ENCODE data around the gene IFNLR1.

IFNLR1 gene

DNA sequence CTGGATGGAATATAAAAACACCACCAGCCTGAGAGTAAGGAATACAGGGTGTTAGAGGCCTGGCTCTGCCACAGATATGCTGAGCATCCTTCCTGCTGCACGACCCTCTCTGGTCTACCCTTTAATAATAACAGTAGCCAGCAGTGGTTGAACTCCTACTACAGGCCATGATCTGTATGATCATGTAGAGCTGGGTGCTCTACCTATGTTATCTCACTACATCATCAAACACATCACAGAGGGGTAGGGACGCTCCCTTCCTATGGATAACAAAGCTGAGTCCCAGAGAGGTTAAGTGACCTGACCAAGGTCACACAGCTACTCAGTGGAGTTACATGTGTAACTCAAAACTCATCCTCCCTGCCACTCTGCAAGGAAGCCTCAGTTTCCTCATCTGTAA is 62.1 kb downstream of the IFNLR1 start:
- DNase-seq (ENCODE audit: low spot score) (no peak), FAIRE-seq (no peak)

DNA sequence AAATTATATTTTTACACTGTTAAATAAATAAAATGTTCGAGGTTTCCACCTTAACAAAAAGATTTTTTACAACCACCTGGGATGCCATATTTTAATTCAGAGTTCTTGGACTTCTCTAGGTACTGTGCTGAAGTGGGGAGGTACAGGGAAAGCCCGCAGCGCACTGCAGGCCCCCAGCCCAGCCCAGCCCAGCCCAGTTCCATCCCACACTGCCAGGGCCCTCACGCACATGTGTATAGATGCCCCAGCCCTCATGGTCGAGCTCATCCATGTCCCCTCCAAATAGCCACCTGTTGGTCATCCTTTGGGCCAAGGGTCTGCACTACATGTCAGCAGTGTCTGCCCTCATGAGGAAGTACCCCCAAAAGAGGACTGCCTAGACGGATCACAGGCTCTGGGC is 63.5 kb downstream of the IFNLR1 start:
- DNase-seq (ENCODE audit: low spot score) (no peak), FAIRE-seq (no peak)

DNA sequence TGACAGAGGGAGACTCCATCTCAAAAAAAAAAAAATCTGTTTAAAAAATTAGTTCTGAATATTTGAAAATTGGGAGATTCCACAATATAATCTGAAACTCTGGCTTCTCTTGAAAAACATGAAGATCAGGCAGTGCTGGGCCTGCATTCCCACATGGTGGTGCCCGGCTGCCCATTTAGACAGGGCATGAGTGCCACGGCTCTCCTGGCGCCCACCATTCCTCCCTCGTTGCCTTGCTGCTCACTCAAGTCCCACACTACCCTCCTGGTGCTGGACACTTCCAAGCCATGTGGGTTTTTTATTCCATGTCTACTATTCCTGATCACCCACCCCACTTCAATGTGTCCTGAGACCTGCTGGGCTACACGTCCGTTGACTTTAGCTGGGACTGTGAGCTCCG is 64.3 kb downstream of the IFNLR1 start:
- FAIRE-seq: no peak
- no peak for DNase-seq (ENCODE audit: low spot score)

DNA sequence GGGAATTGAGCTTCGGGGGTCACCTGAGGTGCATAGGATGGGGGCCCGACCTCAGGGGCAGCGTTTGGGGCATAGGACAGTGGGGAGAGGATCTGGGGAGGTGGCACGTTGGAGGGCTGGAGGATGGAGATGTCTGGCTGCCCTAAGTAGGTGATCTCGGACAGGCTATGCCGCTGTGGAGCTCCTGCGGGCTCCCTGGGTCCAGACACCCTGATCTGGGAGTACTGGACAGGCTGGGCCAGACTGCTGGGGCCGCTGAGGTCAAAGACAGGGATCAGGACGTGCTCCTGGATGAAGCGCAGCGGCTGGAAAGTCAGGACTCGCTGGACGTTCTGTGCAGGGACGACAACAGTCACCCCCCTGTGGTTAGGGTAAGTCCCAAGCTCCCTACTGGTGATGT is 65.7 kb downstream of the IFNLR1 start:
- no peak for DNase-seq (ENCODE audit: low spot score)
- no peak for FAIRE-seq

DNA sequence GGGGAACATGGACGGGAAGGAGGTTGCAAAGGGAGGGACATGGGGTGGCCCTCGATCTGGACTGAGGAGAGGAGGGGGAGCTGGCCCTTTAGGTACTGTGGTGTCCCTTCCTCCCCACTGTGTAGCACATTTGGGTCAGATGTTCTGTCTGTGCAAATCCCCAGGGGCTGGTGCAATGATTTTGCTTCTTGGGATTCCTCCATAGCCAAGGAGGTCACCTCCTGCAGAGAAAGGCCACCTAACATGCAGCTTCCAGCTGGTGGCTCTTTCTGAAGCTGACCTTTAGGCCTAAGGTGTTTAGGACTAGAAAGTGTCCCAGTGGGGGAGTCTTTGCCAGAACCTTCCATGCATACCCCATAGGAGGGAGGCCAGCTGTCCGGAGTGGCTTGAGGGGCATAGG is 66.1 kb downstream of the IFNLR1 start:
- no peak for FAIRE-seq
- no peak for DNase-seq (ENCODE audit: low spot score)

DNA sequence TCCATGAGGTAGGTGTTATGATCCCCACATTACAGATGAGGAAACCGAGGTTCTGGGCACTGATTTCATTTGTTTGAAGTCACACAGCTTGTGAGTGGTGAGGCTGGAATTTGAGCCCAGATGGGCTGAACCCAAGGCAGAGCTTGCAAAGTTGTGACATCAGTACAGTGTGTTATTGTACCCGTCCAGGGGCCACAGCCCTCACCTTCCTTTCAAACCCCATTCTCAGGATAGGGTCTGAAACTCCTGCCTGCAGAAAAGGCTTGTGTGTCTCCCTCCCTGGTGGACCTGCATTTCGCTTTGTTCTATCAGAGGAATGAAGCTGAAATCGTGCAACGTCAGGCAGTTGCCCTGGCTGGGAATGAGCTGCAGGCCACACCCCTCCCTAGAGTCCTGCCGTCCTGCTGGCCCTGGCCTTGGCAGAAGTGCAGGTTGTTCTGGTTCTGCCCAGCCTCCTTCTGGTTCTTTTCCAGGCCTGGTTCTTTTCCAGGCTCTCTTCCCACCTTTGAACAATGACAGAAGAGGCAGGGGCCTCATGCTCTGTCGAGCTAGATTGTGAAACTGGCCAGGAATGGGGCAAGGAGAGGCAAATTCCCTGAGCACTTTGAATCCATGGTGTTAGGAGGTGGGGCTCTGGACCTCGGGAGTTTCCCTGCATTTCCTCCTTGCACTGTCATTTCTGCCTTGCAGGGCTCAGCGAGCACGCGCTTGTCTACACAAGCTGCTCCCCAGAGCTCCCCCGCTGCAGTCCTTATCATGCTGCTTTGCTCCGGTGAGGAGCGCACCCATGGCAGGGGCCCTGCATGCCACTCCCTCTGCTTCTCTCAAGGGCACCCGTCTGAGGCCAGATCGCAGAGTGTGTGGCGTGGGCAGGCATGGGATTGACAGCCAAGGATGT is 67.0 kb downstream of the IFNLR1 start:
- no peak for FAIRE-seq

DNA sequence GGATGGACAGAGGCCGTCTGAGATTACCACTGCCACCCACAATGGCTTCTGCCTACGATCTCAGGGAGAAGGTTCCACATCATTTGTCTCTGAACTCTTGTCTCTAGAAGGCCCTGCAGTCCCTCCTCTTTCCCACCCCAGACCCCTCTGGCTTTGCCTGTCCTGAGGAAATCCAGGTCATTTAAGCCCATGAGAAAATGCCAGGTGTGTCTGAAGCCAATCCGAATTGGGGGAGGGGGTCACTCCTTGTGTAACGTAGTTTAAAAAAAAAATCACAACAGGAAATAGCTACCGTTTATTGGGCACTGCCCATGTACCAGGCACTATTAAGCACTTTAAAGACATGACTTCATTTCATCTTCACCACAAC is 67.6 kb downstream of the IFNLR1 start:
- FAIRE-seq (no peak), DNase-seq (ENCODE audit: low spot score) (no peak)

More for the DNA sequence above, 67.0 kb downstream of the IFNLR1 start:
- DNase-seq (ENCODE audit: low spot score): peak; percentile 36

DNA sequence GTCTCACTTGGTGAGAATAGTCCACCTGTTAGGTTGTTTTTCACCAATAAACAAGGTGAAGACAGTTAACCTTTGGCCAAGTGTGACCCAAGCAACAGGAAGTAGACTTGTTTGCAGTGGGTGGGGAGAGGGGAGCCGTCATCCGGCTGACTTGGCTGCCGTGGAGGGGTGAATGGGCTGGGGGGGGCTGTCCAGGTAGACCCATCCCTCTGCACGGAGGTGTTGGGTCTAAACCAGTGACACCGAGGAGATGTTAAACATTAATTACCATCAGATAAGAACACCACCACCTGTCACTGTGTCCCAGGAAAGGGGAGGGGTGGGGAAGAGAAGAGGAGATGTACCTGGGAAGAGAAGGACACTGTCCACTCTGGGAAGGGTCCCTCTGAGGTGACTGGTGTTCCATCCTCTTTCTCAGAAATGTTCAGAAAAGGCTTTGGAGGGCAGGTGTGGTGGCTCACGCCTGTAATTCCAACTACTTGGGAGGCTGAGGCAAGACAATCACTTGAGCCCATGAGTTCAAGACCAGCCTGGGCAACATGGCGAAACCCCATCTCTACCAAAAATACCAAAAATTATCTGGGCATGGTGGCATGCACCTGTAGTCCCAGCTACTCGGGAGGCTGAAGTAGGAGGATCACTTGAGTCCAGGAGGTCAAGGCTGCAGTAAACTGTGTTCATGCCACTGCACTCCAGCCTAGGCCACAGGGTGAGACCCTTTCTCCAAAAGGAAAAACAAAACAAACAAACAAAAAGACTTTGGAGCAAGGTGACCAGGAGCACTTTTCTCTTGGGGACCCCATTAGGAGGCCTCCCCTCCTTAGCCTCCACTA is 68.5 kb downstream of the IFNLR1 start:
- DNase-seq (ENCODE audit: low spot score) (no peak), FAIRE-seq (no peak)

DNA sequence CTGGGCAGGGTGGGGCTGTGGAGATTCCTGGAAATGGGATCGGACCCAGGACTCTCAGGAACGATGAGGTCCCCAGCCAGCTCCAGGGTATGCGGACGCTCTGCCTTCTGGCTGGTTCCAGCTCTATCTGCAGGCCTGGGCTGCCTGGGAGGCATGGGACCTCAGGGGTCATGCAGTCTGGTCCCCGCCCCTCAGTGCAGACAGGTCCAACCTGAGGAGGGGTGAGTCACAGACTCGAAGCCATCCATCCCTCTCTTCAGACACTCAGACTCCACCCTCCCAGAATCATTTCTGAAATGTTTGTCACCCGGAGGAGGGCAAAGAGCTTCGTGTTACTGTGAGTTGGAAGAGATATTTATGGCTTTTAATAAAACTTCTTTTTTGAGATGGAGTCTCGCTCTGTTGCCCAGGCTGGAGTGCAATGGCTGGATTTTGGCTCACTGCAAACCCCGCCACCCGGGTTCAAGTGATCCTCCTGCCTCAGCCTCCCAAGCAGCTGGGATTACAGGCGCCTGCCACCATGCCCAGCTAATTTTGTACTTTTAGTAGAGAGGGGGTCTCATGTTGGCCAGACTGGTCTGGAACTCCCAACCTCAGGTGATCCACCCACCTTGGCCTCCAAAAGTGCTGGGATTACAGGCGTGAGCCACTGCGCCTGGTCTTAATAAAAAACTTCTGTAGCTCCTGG is 69.2 kb downstream of the IFNLR1 start:
- FAIRE-seq (peak; percentile 63), DNase-seq (ENCODE audit: low spot score) (peak; percentile 54)

DNA sequence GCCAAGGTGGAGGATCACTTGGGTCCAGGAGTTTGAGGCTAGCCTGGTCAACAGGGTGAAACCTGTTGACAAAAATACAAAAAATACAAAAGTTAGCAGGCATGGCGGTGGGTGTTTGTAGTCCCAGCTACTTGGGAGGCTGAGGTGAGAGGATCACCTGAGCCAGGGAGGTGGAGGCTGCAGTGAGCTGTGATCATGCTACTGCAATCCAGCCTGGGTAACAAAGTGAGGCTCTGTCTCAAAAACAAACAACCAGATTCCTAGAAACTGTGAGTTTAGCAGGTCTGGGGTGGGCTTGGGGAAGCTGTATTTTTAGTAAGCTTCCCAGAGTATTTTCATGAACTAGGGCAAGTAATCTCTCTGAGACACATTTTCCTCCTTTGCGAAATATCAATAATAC is 70.0 kb downstream of the IFNLR1 start:
- DNase-seq (ENCODE audit: low spot score) (no peak), FAIRE-seq (no peak)

DNA sequence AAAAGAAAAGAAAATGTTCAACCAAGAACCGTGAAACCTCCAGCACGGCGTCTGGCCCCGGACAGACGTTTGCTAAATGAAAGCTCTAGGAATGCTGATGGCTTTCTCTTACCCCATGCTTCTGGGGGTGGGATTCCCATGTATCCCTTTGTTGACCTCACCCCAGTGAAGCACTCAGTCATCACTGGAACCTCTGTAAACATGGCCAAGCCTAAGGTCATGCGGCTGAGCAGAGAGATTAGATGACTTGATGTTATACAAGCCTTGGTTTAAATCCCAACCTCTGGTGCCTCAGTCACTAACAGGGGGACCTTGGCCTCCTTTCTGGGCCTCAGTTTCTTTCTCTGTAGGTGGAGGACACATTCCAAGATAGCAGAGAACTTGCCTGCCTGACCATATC is 72.3 kb downstream of the IFNLR1 start:
- FAIRE-seq: no peak

DNA sequence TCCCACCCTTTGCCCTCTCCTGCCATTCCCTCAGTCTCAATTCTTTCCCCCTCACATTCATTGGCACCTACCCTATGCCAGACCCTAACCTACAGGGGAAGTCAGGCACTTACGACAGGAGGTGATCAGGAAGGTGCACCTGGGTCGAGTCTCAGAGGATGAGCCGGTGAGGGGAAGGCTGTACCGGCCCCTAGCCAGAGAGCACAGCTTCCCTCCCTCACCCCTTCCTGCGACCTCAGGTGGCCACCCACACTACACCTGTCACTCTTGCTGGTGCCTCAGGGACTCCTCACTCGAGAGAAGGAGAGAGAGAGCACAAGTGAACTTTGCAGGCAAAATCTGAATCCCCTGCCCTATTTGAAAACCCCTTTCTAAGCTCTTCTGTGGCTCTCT is 73.5 kb downstream of the IFNLR1 start:
- DNase-seq (ENCODE audit: low spot score) (no peak), FAIRE-seq (no peak)

More for the DNA sequence above, 72.3 kb downstream of the IFNLR1 start:
- no peak for DNase-seq (ENCODE audit: low spot score)

DNA sequence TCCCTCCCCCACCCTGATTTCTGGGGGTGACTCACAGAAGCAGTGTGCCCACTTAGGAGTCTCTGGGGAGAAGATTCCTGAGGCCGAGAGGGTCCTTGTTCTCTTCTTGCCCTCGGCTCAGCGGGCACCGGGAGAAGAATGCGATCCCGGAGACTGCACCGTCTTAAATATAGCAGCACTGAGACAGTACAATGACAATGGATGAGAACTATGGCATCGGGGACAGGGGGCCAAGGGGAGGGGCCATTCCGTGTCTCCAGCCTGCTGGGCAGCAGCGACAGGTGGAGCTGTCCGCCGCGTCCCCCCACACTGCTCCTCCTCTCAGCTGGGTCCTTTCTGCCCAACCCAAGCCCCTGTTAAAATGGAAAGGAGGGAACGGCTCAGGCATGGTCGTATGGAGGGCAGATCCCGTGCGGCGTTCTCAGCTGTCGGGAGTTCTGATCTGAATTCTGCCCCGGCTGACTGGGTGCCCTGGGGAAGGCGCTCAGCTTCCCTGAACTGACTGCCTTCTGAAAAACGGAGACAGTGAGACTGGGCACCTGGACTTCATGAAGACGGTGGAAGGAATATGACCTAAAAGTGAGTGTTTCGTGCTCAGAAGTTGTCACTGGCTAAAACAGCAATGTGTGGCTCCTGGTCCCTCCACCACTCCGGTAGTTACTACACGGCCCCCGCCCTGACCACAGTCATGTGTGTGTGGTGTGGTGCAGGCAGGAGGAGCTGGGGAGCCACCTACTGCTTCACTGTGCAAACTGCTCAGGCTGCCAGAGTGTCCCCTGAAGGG is 74.9 kb downstream of the IFNLR1 start, which contains the start of gene MYOM3:
Gene MYOM3 (minus strand): TSS at position 140 of the 784 bp plus-strand sequence. CDS start 3,499 bp downstream, outside the sequence.
- FAIRE-seq (no peak), DNase-seq (ENCODE audit: low spot score) (peak; percentile 45)

DNA sequence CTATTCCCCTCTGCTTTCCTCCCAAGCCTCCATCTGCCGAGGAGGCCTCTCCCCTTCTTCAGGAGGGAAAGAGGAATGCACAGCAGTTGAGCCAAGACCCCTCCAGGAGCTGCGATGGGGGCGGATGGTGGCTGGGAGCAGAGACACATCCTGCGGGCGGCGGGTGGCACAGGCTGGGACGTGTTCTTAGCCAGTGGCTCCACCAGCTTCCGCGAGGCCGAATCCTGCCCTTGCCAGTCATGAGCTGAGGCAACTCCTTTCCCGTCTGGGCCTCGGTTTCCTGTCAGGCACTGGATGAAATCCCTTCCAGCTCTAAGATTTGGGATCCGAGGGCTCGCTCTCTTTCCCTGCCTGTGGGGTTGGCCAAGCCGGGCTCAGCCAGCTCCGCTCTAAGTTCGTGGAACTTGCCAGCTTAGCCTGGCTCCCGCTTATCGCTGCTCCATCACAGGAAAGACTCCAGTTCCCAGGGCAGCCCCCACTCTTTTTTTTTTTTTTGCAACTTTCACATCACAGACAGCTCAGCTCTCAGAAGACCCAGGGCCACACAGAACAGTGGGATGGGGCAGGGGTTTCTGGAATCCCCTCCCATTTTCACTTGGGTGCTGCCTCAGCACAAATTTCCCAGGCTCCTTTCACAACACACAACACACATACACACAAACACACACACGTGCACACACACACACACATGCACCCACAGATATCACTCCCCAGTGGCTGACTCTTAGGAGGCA is 75.7 kb downstream of the IFNLR1 start:
- FAIRE-seq (no peak), DNase-seq (ENCODE audit: low spot score) (no peak)

DNA sequence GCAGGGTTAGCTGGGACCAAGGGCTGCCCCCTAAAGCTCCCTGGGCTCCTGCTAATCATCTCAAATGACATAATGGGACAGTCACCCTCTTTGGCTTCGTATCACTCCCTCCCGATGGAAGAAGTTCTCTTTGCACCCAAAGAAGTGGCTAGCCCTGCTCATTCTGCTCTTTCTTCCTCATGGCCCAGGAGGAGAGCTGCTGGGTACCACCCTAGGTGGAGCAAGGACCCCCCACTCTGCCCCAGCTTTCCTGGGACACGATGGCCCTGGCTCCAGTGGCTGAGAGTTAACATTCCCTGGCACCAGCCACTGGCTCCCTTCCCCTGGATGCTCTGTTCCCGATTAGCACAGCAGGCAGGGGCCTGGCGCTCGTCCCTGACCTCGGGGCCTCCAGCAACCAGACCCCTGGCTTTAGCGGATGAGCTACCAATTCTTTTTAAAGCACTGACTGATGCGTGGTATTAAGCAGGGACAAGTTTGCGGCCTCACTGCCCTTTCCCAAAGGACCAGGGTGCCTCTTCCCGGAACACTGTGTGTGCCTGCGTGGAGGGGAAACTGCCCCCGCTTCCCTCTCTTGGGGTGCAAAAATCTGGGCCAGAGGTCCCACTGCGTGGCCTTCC is 76.3 kb downstream of the IFNLR1 start:
- no peak for FAIRE-seq

DNA sequence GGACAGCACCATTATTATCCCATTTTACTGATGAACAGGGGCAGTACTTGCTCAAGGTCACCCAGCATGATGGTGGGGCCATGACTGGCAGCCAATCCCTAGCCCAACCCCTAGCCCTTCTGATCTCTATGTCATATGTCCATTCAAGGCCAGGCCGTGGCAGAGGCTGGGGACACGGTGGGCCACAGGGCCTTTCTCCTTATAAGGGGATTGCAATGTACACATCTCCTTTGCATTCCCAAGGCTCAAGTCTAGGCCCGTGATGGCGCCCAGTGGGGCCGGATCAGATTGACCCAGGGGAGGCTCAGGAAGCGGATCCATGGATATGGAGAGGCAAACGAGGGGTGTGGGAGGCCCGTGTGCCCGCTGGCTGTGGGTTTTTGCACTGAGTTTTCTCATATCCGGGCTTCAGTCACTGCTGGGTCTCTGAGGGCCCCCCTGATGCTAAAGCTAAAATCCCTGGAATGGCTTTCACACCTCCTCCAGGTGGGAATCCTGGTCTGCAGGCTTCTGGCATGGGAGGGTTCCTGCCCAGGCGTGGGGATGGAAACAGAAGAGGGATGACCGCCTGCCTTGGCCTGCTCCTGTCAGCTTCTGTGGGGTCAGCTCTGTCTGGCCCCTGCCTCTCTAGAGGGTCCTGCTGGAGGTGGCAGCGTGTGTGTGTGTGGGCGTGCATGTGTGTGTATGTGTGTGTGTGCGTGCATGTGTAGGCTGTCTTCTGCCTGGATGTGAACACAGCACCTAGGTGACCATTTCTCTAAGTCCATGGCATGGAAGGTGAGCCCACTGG is 77.2 kb downstream of the IFNLR1 start:
- FAIRE-seq (no peak), DNase-seq (ENCODE audit: low spot score) (no peak)

More for the DNA sequence above, 76.3 kb downstream of the IFNLR1 start:
- no peak for DNase-seq (ENCODE audit: low spot score)

DNA sequence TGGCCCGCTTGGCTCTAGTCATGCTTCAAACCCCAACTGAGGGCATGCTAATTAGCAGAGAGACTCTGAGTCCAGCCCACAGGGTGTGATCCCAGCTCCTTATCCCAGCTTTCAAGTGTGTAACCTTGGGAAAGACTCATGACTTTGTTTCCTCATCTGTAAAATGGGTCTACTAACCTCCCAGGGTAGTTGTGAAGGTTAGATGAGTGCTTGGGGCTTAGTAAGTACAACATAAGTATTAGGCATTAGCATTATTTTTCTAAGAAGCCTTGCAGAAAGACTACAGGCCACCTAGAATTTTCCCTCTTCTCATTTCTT is 78.0 kb downstream of the IFNLR1 start:
- no peak for FAIRE-seq
- DNase-seq (ENCODE audit: low spot score): no peak

DNA sequence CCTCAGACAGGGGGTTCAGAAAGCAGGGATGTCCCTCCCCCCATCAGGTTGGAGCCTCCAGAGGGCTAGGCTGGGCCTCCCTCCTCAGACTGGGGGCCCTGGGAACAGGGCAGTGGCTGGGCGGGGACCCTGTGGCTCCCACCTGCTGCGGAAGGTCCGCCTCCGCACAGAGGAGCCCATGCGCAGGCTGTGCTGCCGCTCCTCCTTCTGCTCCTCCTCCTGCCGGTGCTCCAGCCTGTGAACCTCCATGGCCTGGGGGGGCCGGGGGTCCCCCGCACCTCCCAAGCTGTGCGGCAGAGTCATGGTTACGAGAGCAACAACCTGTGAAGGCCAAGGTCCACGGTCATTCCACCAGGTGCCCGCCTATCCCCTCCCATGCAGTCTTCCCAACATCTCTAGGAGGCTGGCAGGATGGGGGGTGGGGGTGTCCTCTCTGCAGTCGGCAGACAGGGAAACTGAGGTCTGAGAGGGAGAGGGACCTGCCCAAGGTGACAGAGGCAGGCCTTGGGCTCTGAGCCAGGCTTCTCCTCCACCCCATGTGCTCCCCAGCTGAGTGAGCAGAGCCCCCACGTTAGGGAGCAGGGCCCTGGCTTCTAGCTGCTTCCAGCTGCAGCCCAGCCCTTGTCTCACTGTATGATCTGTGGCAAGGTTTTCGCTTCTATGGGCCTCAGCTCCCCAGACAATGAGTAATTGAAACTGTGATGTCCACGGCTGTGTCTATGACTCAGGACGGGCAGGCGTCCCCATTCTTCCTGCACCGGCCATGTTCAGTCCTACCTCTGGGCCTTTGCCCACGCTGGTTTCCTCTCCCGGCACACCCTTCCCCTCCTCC is 78.5 kb downstream of the IFNLR1 start:
- DNase-seq (ENCODE audit: low spot score): peak; percentile 89
- peak; percentile 87 for FAIRE-seq

Data from RCC 7860 (cell line).